H1 (cell line): ENCODE data around the gene IGF1. TPM values are rescaled to one million over a fixed set of nuclear protein-coding genes. Genes with fewer than 3 reads are reported as not detected.

ENCODE experiments used
- ATF2 ChIP-seq: IDR thresholded peaks from 2 replicates; pipeline ENCODE4 v1.6.1; 2012; ENCODE audit warnings: low read length, inconsistent platforms
- PHF8 ChIP-seq: fragments of 200-600 bp; sonication (generic); conservative IDR thresholded peaks from 2 replicates; pipeline ENCODE4 v1.7.1; 2012; ENCODE audit warnings: low read depth, mild to moderate bottlenecking, inconsistent platforms, low read length, moderate library complexity
- SIN3A ChIP-seq, 2 experiments: IDR thresholded peaks in 1 of 2; conservative IDR thresholded peaks in 1 of 2; 2 replicates each; pipeline ENCODE4 v1.6.1; 2011 to 2012; ENCODE audit warnings: low read length in 2 of 2, improper control_type of control experiment in 1 of 2, low read depth in 1 of 2, mild to moderate bottlenecking in 1 of 2
- polyA plus RNA-seq, 7 experiments: library from polyadenylated mRNA; depleted of rRNA in 3 of 7; stranded (reverse) in 5 of 7; unstranded in 2 of 7; fragments of >200 nt in 5 of 7; fragments of 200-250 nt in 2 of 7; gene quantifications; 1 replicate in 5 of 7; 2 replicates in 1 of 7; 4 replicates in 1 of 7; pipeline versions ENCODE4 v1.2.1 to v1.2.3, GENCODE V29; 2011 to 2013; ENCODE audit warnings: missing spikeins in 2 of 7, mixed read lengths in 2 of 7
- total RNA-seq: library from RNA; stranded (reverse); fragmentation: NEBNext Ultra II Directional; extraction: Animal tissue kit (Norgen Biotek cat#: 25700); gene quantifications from 2 replicates; pipeline ENCODE4 v1.2.1, GENCODE V29; 2021
- TF ChIP-seq, protein P1 (sequence below): IDR thresholded peaks from 2 replicates; pipeline ENCODE4 v1.6.1; 2012; ENCODE audit warnings: inconsistent platforms

Gene IGF1
- total and polyA plus RNA-seq, 2 of the 8 experiments (the other 6 are each of a cell fraction or from before 2014, with no cell fraction given) = not detected

DNA sequence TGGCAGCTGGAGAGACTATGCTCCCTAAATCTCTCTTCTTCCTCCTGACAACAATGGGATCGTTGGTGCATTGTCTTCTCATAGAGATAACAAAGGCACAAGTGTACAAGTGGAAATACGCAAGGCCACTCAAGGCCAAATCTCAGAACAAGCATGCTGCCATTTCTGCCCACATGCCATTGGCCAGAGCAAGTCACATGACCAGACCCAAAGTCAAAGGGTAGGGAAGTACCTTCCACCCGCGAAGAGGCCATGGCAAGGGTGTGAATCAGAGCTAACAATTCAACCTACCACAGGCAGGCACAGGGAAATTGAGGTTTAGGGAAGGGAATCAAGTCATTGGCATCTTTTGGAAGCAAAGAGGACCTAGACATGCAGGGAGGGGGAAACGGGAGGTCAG is 38.5 kb upstream of the IGF1 start (continued):
- no peak for TF ChIP-seq SIN3A (conservative IDR thresholded peaks at IDR 0.05 in 1 of 2, IDR thresholded peaks at IDR 0.05 in 1 of 2; ENCODE audit: low read depth in 1 of 2, low read length in 2 of 2)
- no peak for TF ChIP-seq PHF8
- TF ChIP-seq ATF2 = no peak
- TF ChIP-seq, protein P1, sequence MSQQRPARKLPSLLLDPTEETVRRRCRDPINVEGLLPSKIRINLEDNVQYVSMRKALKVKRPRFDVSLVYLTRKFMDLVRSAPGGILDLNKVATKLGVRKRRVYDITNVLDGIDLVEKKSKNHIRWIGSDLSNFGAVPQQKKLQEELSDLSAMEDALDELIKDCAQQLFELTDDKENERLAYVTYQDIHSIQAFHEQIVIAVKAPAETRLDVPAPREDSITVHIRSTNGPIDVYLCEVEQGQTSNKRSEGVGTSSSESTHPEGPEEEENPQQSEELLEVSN = no peak
